Measurements from ENCODE around the gene POMT2. TPM values are rescaled to one million over a fixed set of nuclear protein-coding genes. Genes with fewer than 3 reads are reported as not detected.
"Not testable (repeated sequence)": the region's sequence is repeated elsewhere in the genome, so short reads cannot be mapped to it uniquely, and the experiment has no call there.

The POMT2 gene
- total RNA-seq, 1 donor from 2014 or later: 29.4 TPM

GRCh38 chr14:77284066-77284465, 36.6 kb downstream of the POMT2 start:
- Histone ChIP-seq H3K27ac (no peak overlapping the region), H3K4me3 (no peak overlapping the region), H3K4me1 (no peaks in the 10 kb centered on the region), H3K9me3 (no peaks in the 10 kb centered on the region), H3K36me3 (peaks cover 85% of the 10 kb centered on the region), H3K27me3 (no peaks in the 10 kb centered on the region)
- TF ChIP-seq, protein P1, sequence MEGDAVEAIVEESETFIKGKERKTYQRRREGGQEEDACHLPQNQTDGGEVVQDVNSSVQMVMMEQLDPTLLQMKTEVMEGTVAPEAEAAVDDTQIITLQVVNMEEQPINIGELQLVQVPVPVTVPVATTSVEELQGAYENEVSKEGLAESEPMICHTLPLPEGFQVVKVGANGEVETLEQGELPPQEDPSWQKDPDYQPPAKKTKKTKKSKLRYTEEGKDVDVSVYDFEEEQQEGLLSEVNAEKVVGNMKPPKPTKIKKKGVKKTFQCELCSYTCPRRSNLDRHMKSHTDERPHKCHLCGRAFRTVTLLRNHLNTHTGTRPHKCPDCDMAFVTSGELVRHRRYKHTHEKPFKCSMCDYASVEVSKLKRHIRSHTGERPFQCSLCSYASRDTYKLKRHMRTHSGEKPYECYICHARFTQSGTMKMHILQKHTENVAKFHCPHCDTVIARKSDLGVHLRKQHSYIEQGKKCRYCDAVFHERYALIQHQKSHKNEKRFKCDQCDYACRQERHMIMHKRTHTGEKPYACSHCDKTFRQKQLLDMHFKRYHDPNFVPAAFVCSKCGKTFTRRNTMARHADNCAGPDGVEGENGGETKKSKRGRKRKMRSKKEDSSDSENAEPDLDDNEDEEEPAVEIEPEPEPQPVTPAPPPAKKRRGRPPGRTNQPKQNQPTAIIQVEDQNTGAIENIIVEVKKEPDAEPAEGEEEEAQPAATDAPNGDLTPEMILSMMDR (IDR thresholded peaks at IDR 0.05): no peak
- ATAC-seq: no peak
- no peak for DNase-seq
- intact Hi-C loops (cut with DNase I): no loop called here

DNA sequence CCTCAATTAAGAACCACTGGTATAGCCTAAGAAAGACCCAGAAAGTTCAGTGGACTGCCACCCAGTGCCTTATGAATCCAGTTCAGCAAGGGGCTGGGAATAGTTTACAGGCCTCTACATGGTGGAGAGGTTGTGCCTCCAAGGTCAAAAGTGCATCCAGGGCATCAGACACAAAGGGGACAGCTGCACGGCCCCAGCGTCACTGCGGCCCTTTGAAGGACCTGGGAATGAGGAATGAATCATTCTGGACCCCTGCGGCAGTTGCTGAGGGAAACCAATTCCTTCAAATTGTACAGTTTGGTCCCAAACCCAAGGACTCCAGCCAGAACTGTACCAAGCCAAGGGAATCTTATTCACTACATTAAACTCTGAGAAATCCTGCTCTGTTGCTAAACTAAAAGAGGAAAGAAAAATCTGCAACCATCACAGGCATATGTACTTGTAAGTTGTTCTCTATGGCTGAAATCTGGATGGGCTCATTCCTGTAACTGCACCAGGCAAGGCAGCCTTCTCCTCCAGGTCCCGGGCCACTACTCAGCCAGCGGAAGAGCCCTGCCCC, 38.8 kb downstream of the POMT2 start:
- no peak for ATAC-seq
- no peak for DNase-seq
- no peaks in the 10 kb centered on the region for H3K9me3 ChIP-seq
- H3K27me3 ChIP-seq: no peaks in the 10 kb centered on the region
- peaks cover 78% of the 10 kb centered on the region for H3K36me3 ChIP-seq
- H3K4me1 ChIP-seq: no peaks in the 10 kb centered on the region
- intact Hi-C loops (cut with DNase I): no loop called here
- TF ChIP-seq, protein P1 (IDR thresholded peaks at IDR 0.05): no peak
- H3K4me3 ChIP-seq: no peak overlapping the region
- no peak overlapping the region for H3K27ac ChIP-seq

- H3K4me1 ChIP-seq; H3K27ac ChIP-seq; H3K9me3 ChIP-seq; intact Hi-C loops (cut with DNase I); H3K27me3 ChIP-seq; H3K4me3 ChIP-seq; DNase-seq; ATAC-seq: not testable (repeated sequence)
- H3K36me3 ChIP-seq: peaks cover 68% of the 10 kb centered on the region
Measured at GRCh38 chr14:77280921-77281320, 39.8 kb downstream of the POMT2 start.

DNA sequence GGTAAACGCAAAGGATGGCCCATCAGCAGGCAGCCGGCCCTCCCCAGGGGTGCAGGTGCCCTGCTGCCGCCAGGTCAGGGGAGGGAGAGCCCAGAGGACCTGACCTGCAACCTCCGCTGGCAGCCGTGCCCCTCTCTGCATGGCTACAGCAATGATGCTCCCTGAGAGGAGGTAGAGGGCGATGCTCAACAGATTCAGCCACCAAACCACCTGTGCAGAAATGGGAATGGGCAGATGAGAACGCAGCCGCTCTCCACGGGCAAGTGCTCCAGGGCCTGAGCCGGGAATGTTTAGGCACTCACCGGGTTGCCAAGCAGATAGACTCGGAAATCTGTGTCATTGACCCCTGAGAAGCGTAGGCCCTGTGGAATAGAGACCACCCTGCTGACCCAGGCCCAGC, 41.0 kb downstream of the POMT2 start:
- TF ChIP-seq, protein P1 (IDR thresholded peaks at IDR 0.05): no peak
- Histone ChIP-seq H3K27ac (no peak overlapping the region), H3K4me1 (no peaks in the 10 kb centered on the region), H3K36me3 (peaks cover 57% of the 10 kb centered on the region), H3K9me3 (no peaks in the 10 kb centered on the region), H3K4me3 (no peak overlapping the region), H3K27me3 (no peaks in the 10 kb centered on the region)
- DNase-seq: no peak
- intact Hi-C loops (cut with DNase I): no loop called here
- no peak for ATAC-seq

GRCh38 chr14:77278461-77279230, 42.0 kb downstream of the POMT2 start:
- H3K27me3 ChIP-seq: no peaks in the 10 kb centered on the region
- H3K4me1 ChIP-seq: no peaks in the 10 kb centered on the region
- H3K36me3 ChIP-seq: peaks cover 46% of the 10 kb centered on the region
- no peak for ATAC-seq
- intact Hi-C loops (cut with DNase I): no loop called here
- no peak for DNase-seq
- H3K9me3 ChIP-seq: no peaks in the 10 kb centered on the region
- H3K4me3 ChIP-seq: no peak overlapping the region
- TF ChIP-seq, protein P1 (IDR thresholded peaks at IDR 0.05): no peak
- no peak overlapping the region for H3K27ac ChIP-seq

DNA sequence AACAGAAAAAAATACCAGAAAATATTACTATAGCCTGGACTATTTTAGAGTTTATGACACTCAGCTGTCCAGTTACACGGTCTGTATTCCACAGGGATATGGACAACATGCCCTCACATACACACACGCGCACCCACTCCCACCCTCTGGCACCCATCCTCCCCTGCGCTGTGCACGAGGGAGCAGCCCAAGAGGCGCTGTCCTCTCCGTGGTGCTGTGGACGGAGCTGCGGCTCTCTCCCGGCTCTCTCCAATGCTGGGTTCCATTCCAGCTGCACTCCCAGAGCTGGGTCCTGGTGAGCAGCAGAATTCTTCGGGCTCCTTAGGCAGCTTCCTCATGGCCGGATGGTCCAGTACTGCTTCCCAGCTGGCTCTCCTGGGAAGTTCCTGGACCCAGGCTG, 43.7 kb downstream of the POMT2 start:
- TF ChIP-seq, protein P1 (IDR thresholded peaks at IDR 0.05): no peak
- Histone ChIP-seq H3K9me3 (no peaks in the 10 kb centered on the region), H3K27me3 (peaks cover 4% of the 10 kb centered on the region), H3K36me3 (peaks cover 30% of the 10 kb centered on the region), H3K4me3 (no peak overlapping the region), H3K4me1 (no peaks in the 10 kb centered on the region), H3K27ac (no peak overlapping the region)
- intact Hi-C loops (cut with DNase I): no loop called here
- DNase-seq (no peak), ATAC-seq (no peak)

All from upper lobe of right lung (tissue), 1 donor.